ENCODE measurements around the gene ATG2B.

- TF ChIP-seq GABPB1 (CRISPR knock-in tag; IDR thresholded peaks at IDR 0.05) (no peak), RBM25 (IDR thresholded peaks at IDR 0.05; ENCODE audit: low read depth, low read length, severe bottlenecking) (no peak), HMGXB4 (CRISPR knock-in tag; IDR thresholded peaks at IDR 0.05) (no peak), PHB (CRISPR knock-in tag; IDR thresholded peaks at IDR 0.05) (no peak), PML (IDR thresholded peaks at IDR 0.05; ENCODE audit: low read length) (no peak)
Measured at GRCh38 chr14:96370528-96370927, 7.4 kb upstream of the ATG2B start.
